ENCODE results near the gene AMMECR1.
A peak's percentile ranks its signal among the peaks of the same experiment; 100 is the strongest.
"Not testable (repeated sequence)": the region's sequence is repeated elsewhere in the genome, so short reads cannot be mapped to it uniquely, and the experiment has no call there.

The AMMECR1 gene

DNA sequence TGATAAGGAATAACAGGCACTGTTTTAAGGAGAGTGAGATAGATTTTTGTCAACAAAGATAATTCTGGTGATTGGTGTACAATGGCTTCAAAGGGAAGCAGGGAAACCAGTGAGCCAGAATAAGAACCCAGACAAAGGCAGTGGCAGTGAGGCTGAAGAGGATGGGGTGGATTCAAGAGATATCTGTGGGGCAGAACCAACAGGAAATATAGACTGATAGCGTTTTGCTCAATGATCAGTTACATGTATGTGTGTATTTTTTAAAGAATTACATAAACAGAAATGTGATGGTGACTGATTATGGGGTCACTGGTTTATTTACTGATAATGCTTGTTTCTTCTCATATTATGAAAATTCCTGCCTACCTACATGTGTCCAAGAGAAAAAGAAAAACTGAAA is 66.4 kb downstream of the AMMECR1 start:
- DNase-seq (ENCODE audit: insufficient read length) = no peak
- no peak for FAIRE-seq
- no peak for TF ChIP-seq TAF1 (IDR thresholded peaks at IDR 0.05; ENCODE audit: borderline replicate concordance, low read depth, low read length)
- no peak for TF ChIP-seq POLR2AphosphoS5 (IDR thresholded peaks at IDR 0.05; ENCODE audit: low read depth, low read length)
- TF ChIP-seq POLR2A (IDR thresholded peaks at IDR 0.05; ENCODE audit: low read depth, low read length) = no peak

DNA sequence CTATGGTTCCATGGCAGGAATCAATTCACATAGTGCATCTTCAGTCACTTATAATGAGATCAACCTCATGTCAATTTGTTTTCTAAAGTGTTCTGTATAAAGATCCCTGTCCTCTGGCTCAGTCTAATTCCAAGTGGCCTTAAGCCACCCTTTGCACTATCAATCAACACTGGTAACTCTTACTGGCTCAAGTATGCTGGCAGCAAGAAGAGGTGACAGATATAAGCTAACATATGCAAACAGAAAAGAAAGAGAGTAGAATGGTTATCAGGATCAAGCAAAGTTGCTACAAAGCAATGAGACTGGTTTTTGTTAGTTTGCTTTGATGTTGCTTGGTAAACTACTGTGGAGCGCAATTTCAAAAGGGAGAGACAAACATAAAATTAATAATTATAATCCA is 67.0 kb downstream of the AMMECR1 start:
- no peak for TF ChIP-seq TAF1 (IDR thresholded peaks at IDR 0.05; ENCODE audit: borderline replicate concordance, low read depth, low read length)
- no peak for TF ChIP-seq POLR2A (IDR thresholded peaks at IDR 0.05; ENCODE audit: low read depth, low read length)
- no peak for TF ChIP-seq POLR2AphosphoS5 (IDR thresholded peaks at IDR 0.05; ENCODE audit: low read depth, low read length)
- FAIRE-seq = no peak
- DNase-seq (ENCODE audit: insufficient read length) = no peak

DNA sequence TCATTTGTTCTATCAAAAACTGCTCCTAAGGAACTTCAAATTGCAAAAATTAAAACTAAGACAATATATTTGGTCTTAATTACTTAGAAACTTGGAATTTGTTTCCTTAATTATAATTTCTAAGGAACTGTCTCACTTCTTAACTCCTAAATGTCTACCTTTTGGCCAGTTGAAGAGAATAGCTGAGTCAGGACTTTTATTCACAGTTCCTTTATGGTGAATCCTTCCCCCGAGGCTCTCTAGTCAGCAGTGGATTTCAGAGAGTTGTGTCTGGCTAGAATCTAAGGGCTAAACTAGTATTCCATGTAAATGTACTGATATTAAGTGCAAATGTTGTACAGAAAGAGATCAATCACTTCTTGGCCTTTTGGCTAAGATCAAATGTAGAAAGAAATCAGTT is 69.3 kb downstream of the AMMECR1 start:
- no peak for FAIRE-seq
- DNase-seq (ENCODE audit: insufficient read length) = no peak
- no peak for TF ChIP-seq POLR2AphosphoS5 (IDR thresholded peaks at IDR 0.05; ENCODE audit: low read depth, low read length)
- TF ChIP-seq POLR2A (IDR thresholded peaks at IDR 0.05; ENCODE audit: low read depth, low read length) = no peak
- no peak for TF ChIP-seq TAF1 (IDR thresholded peaks at IDR 0.05; ENCODE audit: borderline replicate concordance, low read depth, low read length)

DNA sequence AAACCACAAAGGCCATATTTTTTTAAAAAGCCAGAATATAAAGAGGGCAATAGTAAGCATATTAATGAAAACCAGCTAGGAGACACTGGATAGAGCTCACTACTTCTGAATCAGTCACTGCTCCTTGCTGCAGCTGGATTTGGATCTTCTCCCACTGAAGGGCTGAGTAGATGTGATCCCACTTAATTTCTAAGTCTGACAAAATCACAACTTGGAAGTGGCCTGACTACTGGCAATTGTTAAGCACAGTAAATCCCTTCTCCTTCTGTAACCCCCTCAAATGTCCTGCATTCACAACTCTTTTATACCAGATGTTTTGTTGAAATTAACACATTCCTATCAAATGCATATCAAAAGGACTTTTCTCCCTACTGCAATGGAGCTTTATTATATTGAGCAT is 72.9 kb downstream of the AMMECR1 start:
- TF ChIP-seq POLR2A (IDR thresholded peaks at IDR 0.05; ENCODE audit: low read depth, low read length) (no peak), POLR2AphosphoS5 (IDR thresholded peaks at IDR 0.05; ENCODE audit: low read depth, low read length) (no peak), TAF1 (IDR thresholded peaks at IDR 0.05; ENCODE audit: borderline replicate concordance, low read depth, low read length) (no peak)
- FAIRE-seq = peak; percentile 42
- no peak for DNase-seq (ENCODE audit: insufficient read length)

DNA sequence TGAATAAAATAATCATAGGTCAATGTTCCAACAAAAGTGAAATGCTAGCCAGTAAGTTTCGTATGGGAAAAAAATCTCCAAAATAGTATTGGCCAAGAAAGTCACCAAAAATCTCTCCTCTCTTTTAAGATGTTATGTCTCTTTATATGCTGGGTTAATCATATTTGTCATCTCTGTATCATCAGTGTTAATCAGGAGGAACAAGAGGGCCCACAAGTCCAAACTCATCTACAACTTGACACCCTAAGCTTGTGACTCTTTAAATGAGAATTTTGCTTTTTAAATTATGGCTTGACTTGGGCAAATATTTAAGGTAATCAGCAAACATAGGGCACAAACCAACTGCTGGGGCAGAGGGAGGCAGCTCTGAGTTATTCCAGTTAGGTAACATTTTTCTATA is 75.5 kb downstream of the AMMECR1 start:
- TF ChIP-seq POLR2A (IDR thresholded peaks at IDR 0.05; ENCODE audit: low read depth, low read length) (no peak), TAF1 (IDR thresholded peaks at IDR 0.05; ENCODE audit: borderline replicate concordance, low read depth, low read length) (no peak), POLR2AphosphoS5 (IDR thresholded peaks at IDR 0.05; ENCODE audit: low read depth, low read length) (no peak)
- DNase-seq (ENCODE audit: insufficient read length) = no peak
- FAIRE-seq = no peak

DNA sequence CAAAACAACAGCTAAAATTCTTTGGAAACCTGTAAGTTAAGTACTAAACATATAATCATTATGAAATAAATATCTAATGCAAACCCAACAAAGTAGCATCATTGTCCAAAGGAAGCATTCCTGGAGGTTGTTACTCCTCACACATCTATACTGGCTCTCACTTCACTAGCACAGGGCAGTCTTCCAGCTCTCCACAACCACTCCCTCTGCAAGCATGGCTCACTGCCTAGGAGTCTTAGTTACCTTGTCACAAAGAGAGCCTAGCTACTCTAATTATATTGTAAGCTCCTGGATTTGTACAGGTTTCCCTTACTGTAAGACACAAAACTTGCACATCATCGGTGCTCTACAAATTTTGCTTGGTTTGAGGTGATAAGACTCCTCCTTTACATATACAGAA is 76.1 kb downstream of the AMMECR1 start:
- FAIRE-seq (no peak), DNase-seq (ENCODE audit: insufficient read length) (no peak)
- TF ChIP-seq POLR2AphosphoS5 (IDR thresholded peaks at IDR 0.05; ENCODE audit: low read depth, low read length) (no peak), POLR2A (IDR thresholded peaks at IDR 0.05; ENCODE audit: low read depth, low read length) (no peak), TAF1 (IDR thresholded peaks at IDR 0.05; ENCODE audit: borderline replicate concordance, low read depth, low read length) (no peak)

DNA sequence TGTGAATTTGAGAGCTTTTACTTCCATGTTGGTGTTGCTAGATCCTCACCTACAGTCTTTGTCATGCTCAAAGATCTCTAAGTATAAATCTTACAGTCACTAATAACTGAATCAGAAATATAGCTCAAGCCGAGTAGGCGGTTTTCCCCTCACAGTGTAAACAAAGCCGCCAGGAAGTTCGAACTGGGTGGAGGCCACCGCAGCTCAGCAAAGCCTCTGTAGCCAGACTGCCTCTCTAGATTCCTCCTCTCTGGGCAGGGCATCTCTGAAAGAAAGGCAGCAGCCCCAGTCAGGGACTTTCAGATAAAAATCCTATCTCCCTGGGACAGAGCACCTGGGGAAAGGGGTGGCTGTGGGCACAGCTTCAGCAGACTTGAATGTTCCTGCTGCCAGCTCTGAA is 79.6 kb downstream of the AMMECR1 start:
- DNase-seq (ENCODE audit: insufficient read length); FAIRE-seq: not testable (repeated sequence)

DNA sequence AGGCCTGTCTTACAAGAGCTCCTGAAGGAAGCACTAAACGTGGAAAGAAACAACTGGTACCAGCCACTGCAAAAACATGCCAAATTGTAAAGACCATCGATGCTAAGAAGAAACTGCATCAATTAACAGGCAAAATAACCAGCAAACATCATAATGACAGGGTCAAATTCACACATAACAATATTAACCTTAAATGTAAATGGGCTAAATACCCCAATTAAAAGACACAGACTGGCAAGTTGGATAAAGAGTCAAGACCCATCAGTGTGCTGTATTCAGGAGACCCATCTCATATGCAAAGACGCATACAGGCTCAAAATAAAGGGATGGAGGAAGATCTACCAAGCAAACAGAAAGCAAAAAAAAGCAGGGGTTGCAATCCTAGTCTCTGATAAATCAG is 86.4 kb downstream of the AMMECR1 start:
- FAIRE-seq; DNase-seq (ENCODE audit: insufficient read length): not testable (repeated sequence)

DNA sequence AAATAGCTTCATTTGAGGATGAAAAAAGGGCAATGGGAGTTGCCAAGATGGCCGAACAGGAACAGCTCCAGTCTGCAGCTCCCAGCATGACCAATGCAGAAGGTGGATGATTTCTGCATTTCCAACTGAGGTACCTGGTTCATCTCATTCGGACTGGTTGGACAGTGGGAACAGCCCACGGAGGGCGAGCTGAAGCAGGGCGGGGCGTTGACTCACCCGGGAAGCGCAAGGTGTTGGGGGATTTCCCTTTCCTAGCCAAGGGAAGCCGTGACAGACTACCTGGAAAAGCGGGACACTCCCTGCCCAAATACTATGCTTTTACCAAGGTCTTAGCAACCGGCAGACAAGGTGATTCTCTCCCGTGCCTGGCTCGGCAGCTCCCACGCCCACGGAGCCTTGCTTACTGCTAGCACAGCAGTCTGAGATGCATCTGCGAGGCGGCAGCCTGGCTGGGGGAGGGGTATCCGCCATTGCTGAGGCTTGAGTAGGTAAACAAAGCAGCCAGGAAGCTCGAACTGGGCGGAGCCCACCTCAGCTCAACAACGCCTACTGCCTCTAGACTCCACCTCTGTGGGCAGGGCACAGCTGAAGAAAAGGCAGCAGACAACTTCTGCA is 88.3 kb downstream of the AMMECR1 start:
- FAIRE-seq; DNase-seq (ENCODE audit: insufficient read length): not testable (repeated sequence)

DNA sequence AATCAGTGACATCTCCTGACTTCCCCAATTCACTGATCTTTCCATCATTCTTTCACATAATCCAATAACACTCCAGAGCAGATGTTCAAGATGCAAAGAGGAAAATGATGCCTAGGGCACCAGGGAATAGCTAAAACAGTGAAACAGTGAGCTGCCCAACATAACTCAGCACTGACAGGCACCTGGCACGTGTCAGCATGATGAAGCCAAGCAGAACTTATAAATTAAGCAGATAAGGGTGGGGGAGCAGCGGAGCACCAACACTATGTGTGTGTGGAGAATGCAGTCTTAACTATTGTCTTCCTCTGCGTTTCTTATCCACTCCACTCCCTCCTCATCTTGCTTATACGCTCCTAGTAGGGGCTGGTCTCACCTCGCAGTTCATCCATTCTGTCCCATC is 89.4 kb downstream of the AMMECR1 start:
- no peak for FAIRE-seq
- TF ChIP-seq POLR2AphosphoS5 (IDR thresholded peaks at IDR 0.05; ENCODE audit: low read depth, low read length) (no peak), TAF1 (IDR thresholded peaks at IDR 0.05; ENCODE audit: borderline replicate concordance, low read depth, low read length) (no peak), POLR2A (IDR thresholded peaks at IDR 0.05; ENCODE audit: low read depth, low read length) (no peak)

DNA sequence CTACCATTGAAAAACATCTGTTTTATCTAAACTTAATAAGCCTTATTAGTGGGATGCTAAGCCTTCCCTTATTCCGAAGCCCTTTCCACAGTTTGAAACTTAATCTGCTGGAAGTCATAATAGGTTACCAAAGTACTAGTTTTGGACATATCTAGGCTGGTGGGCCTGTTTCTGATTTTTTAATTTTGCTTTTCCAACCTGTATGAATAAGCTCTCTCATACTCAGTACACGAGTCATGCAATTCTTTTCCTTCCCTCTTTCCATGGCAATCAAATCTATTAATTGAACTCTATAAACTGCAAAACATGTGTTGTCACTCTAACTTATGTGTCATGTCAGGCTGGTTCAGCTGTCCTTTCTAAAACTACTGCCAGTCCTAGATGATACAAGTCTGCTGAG is 91.0 kb downstream of the AMMECR1 start:
- DNase-seq (ENCODE audit: insufficient read length) (no peak), FAIRE-seq (no peak)
- TF ChIP-seq POLR2A (IDR thresholded peaks at IDR 0.05; ENCODE audit: low read depth, low read length) = no peak
- no peak for TF ChIP-seq POLR2AphosphoS5 (IDR thresholded peaks at IDR 0.05; ENCODE audit: low read depth, low read length)
- TF ChIP-seq TAF1 (IDR thresholded peaks at IDR 0.05; ENCODE audit: borderline replicate concordance, low read depth, low read length) = no peak

More for the DNA sequence above, 89.4 kb downstream of the AMMECR1 start:
- no peak for DNase-seq (ENCODE audit: insufficient read length)

DNA sequence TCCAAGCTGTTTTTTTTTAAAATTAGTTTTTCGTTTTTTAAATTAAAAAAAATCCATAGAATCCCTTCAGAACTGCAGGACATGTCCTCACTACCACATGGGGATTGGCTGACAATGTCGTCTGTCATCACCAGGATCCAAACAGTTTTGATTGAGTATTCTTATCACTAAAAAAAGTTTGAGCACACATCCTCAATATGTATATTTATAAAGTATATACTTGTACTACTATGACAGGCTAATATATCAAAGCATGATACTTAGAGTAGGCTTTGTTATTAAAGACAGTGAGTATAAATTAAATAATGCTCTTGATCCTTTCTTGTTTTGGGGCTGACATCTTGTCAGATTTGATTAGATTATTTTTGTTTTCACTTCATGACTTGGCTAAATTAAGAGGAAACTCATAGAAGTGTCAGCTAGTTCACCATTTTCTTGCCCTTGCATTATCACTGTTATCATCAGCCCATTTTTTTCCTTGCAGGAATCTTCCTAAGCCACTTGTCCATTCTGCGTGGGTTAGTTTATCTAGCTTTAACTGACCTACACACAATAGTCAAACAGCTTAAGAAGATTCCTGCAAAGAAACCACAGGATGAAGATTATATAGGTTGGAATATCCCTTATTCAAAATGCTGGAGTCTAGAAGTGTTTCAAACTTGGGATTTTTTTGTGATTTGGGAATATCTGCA is 92.8 kb downstream of the AMMECR1 start:
- TF ChIP-seq POLR2AphosphoS5 (IDR thresholded peaks at IDR 0.05; ENCODE audit: low read depth, low read length) (no peak), POLR2A (IDR thresholded peaks at IDR 0.05; ENCODE audit: low read depth, low read length) (no peak), TAF1 (IDR thresholded peaks at IDR 0.05; ENCODE audit: borderline replicate concordance, low read depth, low read length) (no peak)
- DNase-seq (ENCODE audit: insufficient read length) = no peak
- FAIRE-seq = peak; percentile 44
